Measurements from ENCODE around the gene TDRD15. TPM values are rescaled to one million over a fixed set of nuclear protein-coding genes. Genes with fewer than 3 reads are reported as not detected.

The TDRD15 gene
- total RNA-seq, 1 experiment from 2014 or later = 2.9 TPM

GRCh38 chr2:21095714-21096113 lies 28.1 kb upstream of the TDRD15 start:
- no TSS peak for BruUV-seq (replicated peaks)
- H3K4me1 ChIP-seq (replicated peaks; ENCODE audit: insufficient read depth) = no peaks in the 10 kb centered on the region
- no peak overlapping the region for H3K4me2 ChIP-seq
- DNase-seq = no peak
- H3K27me3 ChIP-seq (ENCODE audit: insufficient read depth, low read depth) = peaks cover 5% of the 10 kb centered on the region; the same call in 1 of the 2 replicates
- no peaks in the 10 kb centered on the region for H3K9me2 ChIP-seq (ENCODE audit: insufficient read depth)
- TF ChIP-seq CTCF (conservative IDR thresholded peaks at IDR 0.05) = no peak
- TF ChIP-seq EZH2 (IDR thresholded peaks at IDR 0.05; ENCODE audit: low read depth) = no peak
- intact Hi-C loops (cut with micrococcal nuclease; ENCODE audit: unreplicated experiment) = no loop called here
- H3K79me2 ChIP-seq (ENCODE audit: low read depth) = no peaks in the 10 kb centered on the region
- H3F3A ChIP-seq (ENCODE audit: insufficient read depth, low read depth) = no peaks in the 10 kb centered on the region
- CTCF ChIA-PET = no interaction called here
- no peak overlapping the region for H3K4me3 ChIP-seq
- POLR2A ChIA-PET (ENCODE audit: unreplicated experiment) = no interaction called here
- no peaks in the 10 kb centered on the region for H3K36me3 ChIP-seq (ENCODE audit: low read depth)
- H3K27ac ChIP-seq = no peak overlapping the region
- H2AFZ ChIP-seq = no peak overlapping the region
- no peaks in the 10 kb centered on the region for H3K9me3 ChIP-seq (ENCODE audit: insufficient read depth, low read depth)
- no peaks in the 10 kb centered on the region for H4K20me1 ChIP-seq (ENCODE audit: insufficient read depth)

GRCh38 chr2:21096458-21096857 lies 27.3 kb upstream of the TDRD15 start:
- CTCF ChIA-PET = no interaction called here
- H3K27me3 ChIP-seq (ENCODE audit: insufficient read depth, low read depth) = peaks cover 5% of the 10 kb centered on the region; the same call in 1 of the 2 replicates
- intact Hi-C loops (cut with micrococcal nuclease; ENCODE audit: unreplicated experiment) = no loop called here

DNA sequence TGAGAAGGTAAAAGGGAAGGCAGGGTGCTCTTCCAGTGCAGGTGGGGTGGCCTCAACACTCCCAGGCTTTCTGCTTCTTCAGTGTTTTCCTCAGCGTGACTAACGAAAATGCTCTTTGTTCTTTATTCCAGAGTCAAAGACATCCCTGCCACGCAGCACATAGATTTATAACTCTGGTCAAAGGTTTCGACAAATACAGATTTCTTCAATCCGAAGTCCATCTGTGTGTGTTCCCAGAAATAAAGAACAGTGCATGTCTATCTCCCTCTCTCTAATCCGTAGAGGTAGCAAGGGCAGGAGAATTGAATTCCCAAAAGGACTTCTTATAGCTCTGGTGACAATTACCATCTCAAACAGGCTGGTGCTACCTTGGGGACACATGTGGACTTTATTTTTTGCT lies 26.4 kb upstream of the TDRD15 start:
- no peaks in the 10 kb centered on the region for H3K9me3 ChIP-seq (ENCODE audit: insufficient read depth, low read depth)
- H3K9me2 ChIP-seq (ENCODE audit: insufficient read depth) = no peaks in the 10 kb centered on the region
- H3K4me2 ChIP-seq = no peak overlapping the region
- DNase-seq = no peak
- ChIA-PET POLR2A (ENCODE audit: unreplicated experiment) (no interaction called here), CTCF (no interaction called here)
- TF ChIP-seq EZH2 (IDR thresholded peaks at IDR 0.05; ENCODE audit: low read depth) (no peak), CTCF (conservative IDR thresholded peaks at IDR 0.05) (no peak)
- no peaks in the 10 kb centered on the region for H4K20me1 ChIP-seq (ENCODE audit: insufficient read depth)
- H3K27ac ChIP-seq = no peak overlapping the region
- intact Hi-C loops (cut with micrococcal nuclease; ENCODE audit: unreplicated experiment) = no loop called here
- H3F3A ChIP-seq (ENCODE audit: insufficient read depth, low read depth) = no peaks in the 10 kb centered on the region
- H3K79me2 ChIP-seq (ENCODE audit: low read depth) = no peaks in the 10 kb centered on the region
- no peaks in the 10 kb centered on the region for H3K36me3 ChIP-seq (ENCODE audit: low read depth)
- H3K4me3 ChIP-seq = no peak overlapping the region
- no peaks in the 10 kb centered on the region for H3K4me1 ChIP-seq (replicated peaks; ENCODE audit: insufficient read depth)
- H3K27me3 ChIP-seq (ENCODE audit: insufficient read depth, low read depth) = peaks cover 5% of the 10 kb centered on the region; the same call in 1 of the 2 replicates
- no TSS peak for BruUV-seq (replicated peaks)
- H2AFZ ChIP-seq = no peak overlapping the region

More at GRCh38 chr2:21096458-21096857, 27.3 kb upstream of the TDRD15 start:
- Histone ChIP-seq H3K27ac (no peak overlapping the region), H2AFZ (no peak overlapping the region), H4K20me1 (ENCODE audit: insufficient read depth) (no peaks in the 10 kb centered on the region), H3K4me3 (no peak overlapping the region), H3K36me3 (ENCODE audit: low read depth) (no peaks in the 10 kb centered on the region), H3F3A (ENCODE audit: insufficient read depth, low read depth) (no peaks in the 10 kb centered on the region), H3K9me3 (ENCODE audit: insufficient read depth, low read depth) (no peaks in the 10 kb centered on the region), H3K4me2 (no peak overlapping the region), H3K79me2 (ENCODE audit: low read depth) (no peaks in the 10 kb centered on the region), H3K4me1 (replicated peaks; ENCODE audit: insufficient read depth) (no peaks in the 10 kb centered on the region), H3K9me2 (ENCODE audit: insufficient read depth) (no peaks in the 10 kb centered on the region)
- POLR2A ChIA-PET (ENCODE audit: unreplicated experiment) = no interaction called here
- DNase-seq = no peak
- TF ChIP-seq CTCF (conservative IDR thresholded peaks at IDR 0.05) (no peak), EZH2 (IDR thresholded peaks at IDR 0.05; ENCODE audit: low read depth) (no peak)
- BruUV-seq (replicated peaks) = no TSS peak
